DOHH2 (cell line): ENCODE results near the gene CH25H.

ENCODE experiments used
- H3F3A ChIP-seq: fragments of 200-600 bp; sonication (generic), shearing (Covaris generic); 2 replicates; pipeline ENCODE4 v1.6.0; 2016; ENCODE audit warnings: antibody characterized with exemption, mild to moderate bottlenecking; ENCODE audit not compliant: control insufficient read depth, insufficient read depth
- H3K27ac ChIP-seq: fragments of 200-600 bp; sonication (generic); 2 replicates; pipeline ENCODE4 v1.5.1; 2014; ENCODE audit warnings: low read depth, mild to moderate bottlenecking, low read length, moderate library complexity
- H3K27me3 ChIP-seq: fragments of 200-600 bp; sonication (generic); 2 replicates; pipeline ENCODE4 v1.6.1; 2014; ENCODE audit warnings: mild to moderate bottlenecking, low read length, mixed read lengths; ENCODE audit not compliant: control insufficient read depth
- H3K36me3 ChIP-seq: fragments of 200-600 bp; sonication (generic); 2 replicates; pipeline ENCODE4 v1.6.1; 2014; ENCODE audit warnings: mild to moderate bottlenecking, low read length, moderate library complexity, mixed read lengths; ENCODE audit not compliant: control insufficient read depth
- H3K4me1 ChIP-seq: fragments of 200-600 bp; sonication (generic); 2 replicates; pipeline ENCODE4 v1.6.1; 2014; ENCODE audit warnings: mild to moderate bottlenecking, low read length, mixed read lengths; ENCODE audit not compliant: control insufficient read depth
- H3K4me2 ChIP-seq: fragments of 200-600 bp; sonication (generic); 2 replicates; pipeline ENCODE4 v1.6.0; 2014; ENCODE audit warnings: mild to moderate bottlenecking, low read length, moderate library complexity
- H3K4me3 ChIP-seq: fragments of 200-600 bp; sonication (generic); 2 replicates; pipeline ENCODE4 v1.5.1; 2014; ENCODE audit warnings: mild to moderate bottlenecking, low read length, mixed read lengths
- H3K79me2 ChIP-seq: fragments of 200-600 bp; sonication (generic); 2 replicates; pipeline ENCODE4 v1.6.1; 2014; ENCODE audit warnings: mild to moderate bottlenecking, low read length, mixed read lengths; ENCODE audit not compliant: control insufficient read depth
- H3K9me2 ChIP-seq: fragments of 200-600 bp; sonication (generic); replicated peaks from 2 replicates; pipeline ENCODE4 v1.6.1; 2014; ENCODE audit warnings: mild to moderate bottlenecking, low read length, mixed read lengths; ENCODE audit not compliant: control insufficient read depth
- H3K9me3 ChIP-seq: fragments of 200-600 bp; sonication (generic); 2 replicates; pipeline ENCODE4 v1.6.1; 2014; ENCODE audit warnings: antibody characterized with exemption, low read length, mixed read lengths; ENCODE audit not compliant: control insufficient read depth, insufficient read depth
- H4K20me1 ChIP-seq: fragments of 200-600 bp; sonication (generic); 2 replicates; pipeline ENCODE4 v1.6.0; 2014; ENCODE audit warnings: low read depth, mild to moderate bottlenecking, antibody characterized with exemption, low read length, moderate library complexity; ENCODE audit not compliant: control insufficient read depth, insufficient read depth
- EZH2phosphoT487 ChIP-seq: fragments of 200-600 bp; sonication (generic); IDR thresholded peaks from 2 replicates; pipeline ENCODE4 v1.6.1; 2017; ENCODE audit warnings: borderline replicate concordance, mild to moderate bottlenecking, antibody characterized with exemption, low read length, moderate library complexity, mixed read lengths
- TF ChIP-seq, protein P1 (sequence below): fragments of 200-600 bp; sonication (generic); IDR thresholded peaks from one replicate; pipeline ENCODE4 v1.5.1; 2014; ENCODE audit warnings: antibody characterized with exemption, mild to moderate bottlenecking, low read depth, low read length; ENCODE audit not compliant: poor library complexity, severe bottlenecking

Gene CH25H

DNA sequence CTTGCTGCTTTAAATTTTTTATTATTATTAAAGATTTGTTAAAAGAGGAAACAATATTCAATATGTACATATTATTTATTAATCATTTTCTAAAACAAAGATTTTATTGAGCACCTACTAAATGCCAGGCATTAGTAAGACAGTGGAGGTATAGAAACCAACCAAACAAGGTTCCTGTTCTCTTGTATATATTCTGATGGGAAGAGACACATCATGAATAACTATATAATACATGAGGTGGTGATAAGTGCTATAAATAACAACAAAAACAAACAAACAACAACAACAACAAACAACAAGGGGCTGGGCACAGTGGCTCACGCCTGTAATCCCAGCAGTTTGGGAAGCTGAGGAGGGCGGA, 45.1 kb upstream of the CH25H start:
- TF ChIP-seq, protein P1, sequence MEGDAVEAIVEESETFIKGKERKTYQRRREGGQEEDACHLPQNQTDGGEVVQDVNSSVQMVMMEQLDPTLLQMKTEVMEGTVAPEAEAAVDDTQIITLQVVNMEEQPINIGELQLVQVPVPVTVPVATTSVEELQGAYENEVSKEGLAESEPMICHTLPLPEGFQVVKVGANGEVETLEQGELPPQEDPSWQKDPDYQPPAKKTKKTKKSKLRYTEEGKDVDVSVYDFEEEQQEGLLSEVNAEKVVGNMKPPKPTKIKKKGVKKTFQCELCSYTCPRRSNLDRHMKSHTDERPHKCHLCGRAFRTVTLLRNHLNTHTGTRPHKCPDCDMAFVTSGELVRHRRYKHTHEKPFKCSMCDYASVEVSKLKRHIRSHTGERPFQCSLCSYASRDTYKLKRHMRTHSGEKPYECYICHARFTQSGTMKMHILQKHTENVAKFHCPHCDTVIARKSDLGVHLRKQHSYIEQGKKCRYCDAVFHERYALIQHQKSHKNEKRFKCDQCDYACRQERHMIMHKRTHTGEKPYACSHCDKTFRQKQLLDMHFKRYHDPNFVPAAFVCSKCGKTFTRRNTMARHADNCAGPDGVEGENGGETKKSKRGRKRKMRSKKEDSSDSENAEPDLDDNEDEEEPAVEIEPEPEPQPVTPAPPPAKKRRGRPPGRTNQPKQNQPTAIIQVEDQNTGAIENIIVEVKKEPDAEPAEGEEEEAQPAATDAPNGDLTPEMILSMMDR, result no peak
- TF ChIP-seq EZH2phosphoT487, result no peak
- Histone ChIP-seq H3K79me2 (peaks cover 13% of the 10 kb centered on the region), H3K36me3 (0 out of 2 replicates have a peak, but pooled peaks cover 4% of the 10 kb centered on the region), H3K4me2 (peak overlapping the region; percentile 99), H4K20me1 (no peaks in the 10 kb centered on the region), H3K27ac (no peak overlapping the region), H3K9me3 (peaks cover 35% of the 10 kb centered on the region; the same call in 1 of the 2 replicates), H3K4me1 (peaks cover 25% of the 10 kb centered on the region), H3K4me3 (no peak overlapping the region; the same call in 1 of the 2 replicates), H3F3A (no peaks in the 10 kb centered on the region; the same call in 1 of the 2 replicates), H3K27me3 (no peaks in the 10 kb centered on the region), H3K9me2 (no peaks in the 10 kb centered on the region)

DNA sequence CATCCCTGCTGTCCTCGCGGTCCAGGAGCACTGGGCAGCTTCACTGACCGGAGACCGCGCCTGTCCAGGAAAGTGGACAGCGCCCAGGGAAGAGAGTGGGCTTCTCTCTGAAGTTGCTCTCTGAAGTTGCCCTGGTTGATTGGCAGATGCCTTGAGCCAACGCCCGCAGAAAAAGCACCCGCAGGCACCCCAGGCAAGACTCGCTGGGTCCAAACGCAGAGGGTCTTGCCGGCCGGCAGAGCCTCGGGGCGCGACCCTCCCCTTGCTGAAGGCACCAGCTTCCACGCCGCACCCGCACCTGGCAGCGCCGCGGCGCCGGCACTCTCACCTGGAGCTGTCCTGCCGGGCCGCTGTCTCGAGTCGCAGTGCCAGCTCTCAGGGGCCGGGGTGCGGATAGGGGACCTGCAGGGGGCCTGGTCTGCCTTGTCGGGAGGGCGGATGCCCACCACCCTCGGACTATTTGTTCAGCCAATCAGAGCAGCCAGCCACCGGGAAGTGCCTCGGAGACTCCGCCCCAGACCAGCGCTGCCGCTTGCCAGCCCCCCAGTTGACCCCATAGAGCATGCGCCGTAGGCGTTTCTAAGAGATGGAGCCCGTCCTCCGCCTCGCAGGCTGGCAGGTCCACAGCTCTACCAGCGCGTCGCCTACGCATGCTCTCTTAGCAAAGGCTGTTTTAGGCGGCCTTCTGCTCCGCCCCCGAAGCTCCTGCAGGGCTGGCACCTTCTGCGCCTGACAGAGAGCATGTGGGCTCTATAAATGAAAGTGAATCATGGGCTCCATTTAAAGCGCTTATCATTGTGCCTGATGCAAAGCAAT, 44.5 kb upstream of the CH25H start, which contains the start of gene LIPA:
Gene LIPA (minus strand): TSS at position 367 of the 816 bp plus-strand sequence. CDS start 4,127 bp downstream, outside the sequence.
- TF ChIP-seq, protein P1, result no peak
- no peak for TF ChIP-seq EZH2phosphoT487
- Histone ChIP-seq H3F3A (no peaks in the 10 kb centered on the region; the same call in 1 of the 2 replicates), H3K4me3 (peak within 1 kb of the TSS; percentile 96), H3K4me1 (peaks cover 25% of the 10 kb centered on the region), H4K20me1 (no peaks in the 10 kb centered on the region), H3K36me3 (0 out of 2 replicates have a peak, but pooled peaks cover 4% of the 10 kb centered on the region), H3K4me2 (peak within 1 kb of the TSS; percentile 99), H3K9me2 (no peaks in the 10 kb centered on the region), H3K27me3 (no peaks in the 10 kb centered on the region), H3K79me2 (peaks cover 13% of the 10 kb centered on the region), H3K9me3 (peaks cover 35% of the 10 kb centered on the region; the same call in 1 of the 2 replicates), H3K27ac (no peak within 1 kb of the TSS)

DNA sequence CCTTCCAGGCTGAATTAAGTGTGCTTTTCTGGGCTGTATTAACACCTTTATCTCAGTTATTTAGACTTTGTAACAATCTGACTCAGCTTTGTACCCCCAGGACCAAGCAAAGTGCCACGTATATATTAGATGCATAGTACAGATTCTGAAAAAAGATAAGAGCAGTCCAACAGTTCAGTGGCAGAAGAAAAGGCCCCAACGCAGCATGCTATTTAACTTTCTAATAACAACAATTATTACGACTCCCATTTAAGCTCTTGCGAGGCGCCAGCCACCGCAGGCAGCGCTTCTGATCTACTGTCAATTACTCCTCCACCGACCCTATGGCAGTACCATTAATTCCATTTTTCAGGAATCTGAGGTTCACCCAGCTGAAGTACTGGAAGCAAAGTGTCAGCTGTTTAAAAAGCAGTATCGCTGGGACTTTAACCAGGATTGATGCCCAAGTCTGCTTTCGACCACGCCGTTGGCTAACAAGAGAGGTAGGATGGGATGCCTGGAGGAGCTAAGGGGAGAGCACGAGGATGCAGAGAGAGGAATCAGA, 43.8 kb upstream of the CH25H start:
- Histone ChIP-seq H3K9me2 (no peaks in the 10 kb centered on the region), H3K79me2 (peaks cover 13% of the 10 kb centered on the region), H3F3A (peaks cover 4% of the 10 kb centered on the region), H3K4me2 (peak overlapping the region; percentile 99), H3K27me3 (no peaks in the 10 kb centered on the region), H3K36me3 (0 out of 2 replicates have a peak, but pooled peaks cover 4% of the 10 kb centered on the region), H3K4me3 (peak overlapping the region; percentile 96), H3K9me3 (peaks cover 35% of the 10 kb centered on the region; the same call in 1 of the 2 replicates), H4K20me1 (no peaks in the 10 kb centered on the region), H3K4me1 (peaks cover 28% of the 10 kb centered on the region), H3K27ac (no peak overlapping the region)
- no peak for TF ChIP-seq EZH2phosphoT487
- TF ChIP-seq, protein P1, result no peak
